Pons (tissue), 1 donor: Measurements from ENCODE around the gene SLC12A9.
"Not testable (repeated sequence)": the region's sequence is repeated elsewhere in the genome, so short reads cannot be mapped to it uniquely, and the experiment has no call there.

Source experiments
- DNase-seq: peaks from one replicate; pipeline ENCODE4 v3.0.0-alpha.2; 2016; ENCODE audit warnings: low spot score

SLC12A9 gene, protein sequence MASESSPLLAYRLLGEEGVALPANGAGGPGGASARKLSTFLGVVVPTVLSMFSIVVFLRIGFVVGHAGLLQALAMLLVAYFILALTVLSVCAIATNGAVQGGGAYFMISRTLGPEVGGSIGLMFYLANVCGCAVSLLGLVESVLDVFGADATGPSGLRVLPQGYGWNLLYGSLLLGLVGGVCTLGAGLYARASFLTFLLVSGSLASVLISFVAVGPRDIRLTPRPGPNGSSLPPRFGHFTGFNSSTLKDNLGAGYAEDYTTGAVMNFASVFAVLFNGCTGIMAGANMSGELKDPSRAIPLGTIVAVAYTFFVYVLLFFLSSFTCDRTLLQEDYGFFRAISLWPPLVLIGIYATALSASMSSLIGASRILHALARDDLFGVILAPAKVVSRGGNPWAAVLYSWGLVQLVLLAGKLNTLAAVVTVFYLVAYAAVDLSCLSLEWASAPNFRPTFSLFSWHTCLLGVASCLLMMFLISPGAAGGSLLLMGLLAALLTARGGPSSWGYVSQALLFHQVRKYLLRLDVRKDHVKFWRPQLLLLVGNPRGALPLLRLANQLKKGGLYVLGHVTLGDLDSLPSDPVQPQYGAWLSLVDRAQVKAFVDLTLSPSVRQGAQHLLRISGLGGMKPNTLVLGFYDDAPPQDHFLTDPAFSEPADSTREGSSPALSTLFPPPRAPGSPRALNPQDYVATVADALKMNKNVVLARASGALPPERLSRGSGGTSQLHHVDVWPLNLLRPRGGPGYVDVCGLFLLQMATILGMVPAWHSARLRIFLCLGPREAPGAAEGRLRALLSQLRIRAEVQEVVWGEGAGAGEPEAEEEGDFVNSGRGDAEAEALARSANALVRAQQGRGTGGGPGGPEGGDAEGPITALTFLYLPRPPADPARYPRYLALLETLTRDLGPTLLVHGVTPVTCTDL

DNA sequence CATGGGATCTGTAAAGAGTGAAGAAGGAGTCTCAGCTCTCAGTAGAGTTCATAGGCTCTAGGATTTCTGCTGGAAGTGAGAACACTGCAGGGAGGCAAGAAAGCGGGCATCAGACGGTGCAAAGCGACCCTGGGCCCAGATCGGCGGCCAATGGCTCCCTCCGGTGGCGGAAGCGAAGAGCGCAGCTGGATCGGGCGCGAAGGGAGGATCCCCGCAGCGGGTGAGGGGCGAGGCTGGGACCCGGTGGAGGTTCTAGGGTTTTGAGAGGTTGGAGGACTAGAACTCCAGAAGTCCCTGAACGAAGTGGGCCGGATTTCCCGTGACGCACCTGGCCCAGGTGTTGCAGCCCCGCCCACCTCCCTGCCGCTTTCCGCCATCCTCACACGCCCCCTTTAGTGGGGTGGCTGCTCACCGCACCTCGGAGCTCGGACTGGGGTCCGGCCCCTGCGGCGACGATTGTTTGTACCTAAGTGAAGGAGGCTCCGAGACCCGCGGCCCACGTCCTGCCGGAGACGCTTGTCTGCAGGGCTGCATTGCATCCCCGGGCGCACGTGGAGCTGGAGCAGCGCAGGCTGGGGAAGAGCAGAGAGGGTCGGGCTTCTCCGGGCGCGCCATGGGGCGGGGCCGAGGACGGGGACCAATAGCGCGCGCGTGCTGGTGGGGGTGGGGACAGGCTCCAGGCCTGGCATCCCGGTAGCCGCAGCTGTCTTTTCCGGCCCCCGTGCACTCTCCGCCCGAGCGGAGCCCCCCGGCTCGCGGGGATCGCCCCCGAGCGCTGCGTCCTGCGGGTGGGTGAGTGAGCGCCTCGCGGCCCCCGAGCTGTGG is at the start of gene SLC12A9:
TSS of gene SLC12A9 (plus strand) at position 666 of the 825 bp plus-strand sequence. CDS start 1,485 bp downstream, outside the sequence.
- DNase-seq = peak; percentile 78

DNA sequence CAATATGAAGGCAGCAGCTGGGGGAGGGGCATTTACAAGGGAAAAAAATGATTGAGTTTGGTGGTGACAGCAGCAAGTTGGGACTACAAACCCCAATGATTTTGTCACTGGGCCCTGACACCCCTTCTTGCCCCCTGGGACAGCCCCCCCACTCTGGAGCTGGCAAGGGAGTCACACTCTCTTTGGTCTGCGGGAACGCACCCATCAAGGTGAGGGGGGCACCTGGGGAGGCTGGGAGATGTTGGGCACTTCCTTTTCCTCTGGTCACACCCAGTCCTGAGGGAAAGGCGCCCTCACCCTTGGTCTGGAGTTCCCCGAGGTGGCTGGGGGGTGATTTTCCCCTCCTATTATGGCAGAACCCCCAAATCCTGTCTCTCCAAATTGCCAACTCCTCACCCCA is 49.6 kb upstream of the SLC12A9 start:
- no peak for DNase-seq

DNA sequence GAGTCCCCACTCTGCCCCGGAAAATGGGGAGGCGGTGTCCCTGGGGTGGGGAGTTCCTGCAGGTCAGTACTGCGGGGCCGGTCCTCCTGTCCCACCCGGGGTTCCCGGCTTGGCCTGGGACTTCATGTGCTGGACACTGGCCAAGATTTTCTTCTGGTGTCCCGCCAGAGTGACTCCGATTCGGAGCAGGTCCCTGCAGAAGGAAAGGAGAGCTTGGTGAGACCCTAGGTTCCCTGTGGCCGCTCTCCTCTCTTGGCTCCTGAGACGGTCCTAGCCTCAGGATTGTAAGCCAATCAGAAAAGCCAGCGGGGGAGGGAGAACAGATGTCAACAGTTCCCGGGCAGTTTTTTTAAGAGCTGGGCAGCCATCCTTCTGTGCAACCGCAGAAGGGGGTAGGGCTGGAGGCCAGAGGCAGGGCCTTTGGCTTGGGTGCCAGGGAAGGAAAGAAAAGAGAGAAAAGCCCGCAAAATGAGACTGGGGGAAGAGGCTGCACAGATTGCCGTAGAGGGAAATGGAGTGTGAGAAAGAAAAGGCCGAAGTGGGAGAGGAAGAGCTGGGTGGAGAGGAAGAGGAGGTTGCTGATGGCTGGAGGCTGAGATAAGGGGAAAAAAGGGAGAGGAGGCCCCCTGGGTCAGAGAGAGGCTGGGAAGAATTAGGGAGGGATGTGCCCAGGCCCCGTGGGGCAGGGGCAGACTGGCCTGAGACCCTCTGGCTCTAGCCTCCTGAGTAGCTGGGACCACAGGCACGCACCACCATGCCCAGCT is 48.9 kb upstream of the SLC12A9 start:
- DNase-seq = peak; percentile 82

DNA sequence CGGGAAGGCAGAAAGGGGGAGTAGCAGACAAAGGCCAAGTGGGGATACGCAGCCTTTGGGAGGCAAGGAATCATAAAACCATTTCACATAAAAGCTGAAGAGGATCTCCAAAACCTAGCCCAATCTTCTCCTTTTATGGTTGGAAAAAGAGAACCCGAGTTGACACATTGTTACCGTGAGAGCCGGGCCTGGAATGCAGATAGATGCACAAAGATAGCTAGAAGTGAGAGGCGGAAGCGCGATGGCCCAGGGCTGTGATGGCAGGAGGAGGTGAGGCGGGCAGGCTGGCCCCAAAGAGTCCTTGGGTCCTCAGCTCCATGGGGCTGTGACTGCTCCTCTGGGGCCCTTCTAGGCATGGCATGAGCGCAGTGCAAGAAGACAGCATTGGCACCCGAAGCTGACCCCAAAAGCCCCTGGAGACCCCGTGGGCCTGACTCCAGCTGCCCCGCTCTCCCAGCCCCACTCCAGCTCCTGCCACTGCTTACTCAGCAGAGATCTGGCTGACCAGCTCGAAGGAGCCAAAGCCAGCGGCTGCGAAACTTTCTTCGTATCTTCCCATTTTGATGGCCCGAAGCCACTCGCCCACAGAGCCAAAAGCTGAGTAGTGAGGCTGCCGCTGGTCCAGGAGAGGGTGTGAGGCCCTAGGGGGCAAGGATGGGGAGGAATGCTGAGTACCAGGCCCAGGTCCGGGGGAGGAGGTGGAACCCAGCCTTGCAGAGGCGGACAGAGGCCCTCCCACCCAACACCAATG is 47.7 kb upstream of the SLC12A9 start:
- no peak for DNase-seq

DNA sequence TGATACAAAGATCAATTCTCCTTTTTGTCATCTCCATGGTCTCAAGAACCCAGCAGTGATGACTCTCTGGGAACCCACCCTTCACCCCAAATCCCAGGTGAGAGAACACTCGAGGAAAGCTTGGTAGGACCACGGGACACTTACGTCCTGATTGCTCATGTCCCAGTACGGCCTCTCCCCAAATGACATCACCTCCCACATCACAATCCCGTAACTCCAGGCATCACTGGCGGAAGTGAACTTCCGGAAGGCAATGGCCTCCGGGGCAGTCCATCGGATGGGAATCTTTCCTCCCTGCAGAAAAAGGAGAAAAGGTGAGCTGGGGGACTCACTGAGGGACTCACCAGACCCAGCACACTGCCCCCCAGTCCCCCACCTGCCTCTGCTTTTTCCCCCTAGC is 46.2 kb upstream of the SLC12A9 start:
- no peak for DNase-seq

DNA sequence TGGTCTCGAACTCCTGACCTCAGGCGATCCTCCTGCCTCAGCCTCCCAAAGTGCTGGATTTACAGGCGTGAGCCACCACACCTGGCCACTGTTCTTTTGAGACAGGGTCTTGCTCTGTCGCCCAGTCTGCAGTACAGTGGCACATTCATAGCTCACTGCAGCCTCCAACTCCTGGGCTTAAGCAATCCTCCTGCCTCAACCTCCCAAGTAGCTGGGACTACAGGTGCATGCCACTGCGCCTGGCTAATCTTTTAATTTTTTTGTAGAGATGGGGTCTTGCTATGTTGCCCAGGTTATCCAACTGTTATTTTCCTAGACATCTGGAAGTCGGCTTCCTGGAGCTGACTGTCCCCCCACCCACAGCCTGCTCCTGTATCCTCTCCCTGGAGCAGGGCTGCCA is 45.6 kb upstream of the SLC12A9 start:
- DNase-seq = not testable (repeated sequence)

DNA sequence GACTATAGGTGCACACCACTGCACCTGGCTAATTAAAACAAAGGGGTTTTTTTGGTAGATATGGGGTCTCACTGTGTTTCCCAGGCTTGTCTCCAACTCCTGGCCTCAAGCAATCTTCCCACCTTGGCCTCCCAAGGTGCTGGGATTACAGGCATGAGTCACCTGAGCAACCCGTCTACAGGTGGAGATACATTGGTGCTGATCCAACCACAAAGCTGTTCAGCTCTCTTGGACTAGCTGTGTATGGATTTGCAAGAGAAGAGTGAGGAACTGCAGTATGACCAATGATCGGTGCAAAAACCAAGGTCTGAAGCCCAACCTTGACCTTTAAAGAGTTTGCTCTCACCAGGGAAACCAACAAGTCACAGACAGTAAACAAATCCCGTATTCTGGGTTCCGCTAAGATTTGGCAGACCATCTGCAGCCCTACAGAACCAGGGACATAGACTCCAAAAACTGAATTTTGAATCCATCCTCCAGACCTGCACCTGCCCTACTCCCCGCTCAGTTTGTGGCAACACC is 44.1 kb upstream of the SLC12A9 start:
- DNase-seq = no peak

DNA sequence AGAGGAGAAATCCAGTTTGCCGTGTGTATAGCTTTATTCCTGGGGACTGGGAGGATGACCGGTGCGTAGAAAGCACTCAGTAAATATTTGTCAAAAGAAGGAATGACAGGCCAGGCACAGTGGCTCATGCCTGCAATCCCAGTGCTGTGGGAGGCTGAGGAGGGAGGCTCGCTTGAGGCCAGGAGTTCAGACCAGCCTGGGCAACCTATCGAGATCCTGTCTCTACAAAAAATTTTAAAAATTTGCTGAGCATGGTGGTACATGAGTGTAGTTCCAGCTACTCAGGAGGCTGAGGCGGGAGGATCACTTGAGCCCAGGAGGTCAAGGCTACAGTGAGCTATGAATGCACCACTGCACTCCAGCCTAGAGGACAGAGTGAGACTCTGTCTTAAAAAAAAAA is 41.0 kb upstream of the SLC12A9 start:
- DNase-seq = no peak

DNA sequence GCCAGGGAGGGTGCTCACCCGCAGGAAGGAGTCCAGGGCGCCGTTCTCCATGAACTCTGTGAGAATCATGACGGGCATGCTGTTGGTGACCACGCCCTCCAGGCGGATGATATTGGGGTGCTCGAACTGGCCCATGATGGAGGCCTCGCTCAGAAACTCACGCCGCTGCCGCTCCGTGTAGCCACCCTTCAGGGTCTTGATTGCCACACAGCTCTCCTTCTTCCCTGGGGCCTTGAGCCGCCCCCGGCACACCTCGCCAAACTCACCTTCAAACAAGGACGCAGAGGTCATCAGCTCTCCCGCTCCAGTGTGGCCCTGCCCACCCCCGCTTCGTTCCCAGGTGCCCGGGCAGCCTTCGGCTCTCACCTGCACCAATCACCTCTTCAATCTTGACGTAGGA is 39.8 kb upstream of the SLC12A9 start:
- no peak for DNase-seq

DNA sequence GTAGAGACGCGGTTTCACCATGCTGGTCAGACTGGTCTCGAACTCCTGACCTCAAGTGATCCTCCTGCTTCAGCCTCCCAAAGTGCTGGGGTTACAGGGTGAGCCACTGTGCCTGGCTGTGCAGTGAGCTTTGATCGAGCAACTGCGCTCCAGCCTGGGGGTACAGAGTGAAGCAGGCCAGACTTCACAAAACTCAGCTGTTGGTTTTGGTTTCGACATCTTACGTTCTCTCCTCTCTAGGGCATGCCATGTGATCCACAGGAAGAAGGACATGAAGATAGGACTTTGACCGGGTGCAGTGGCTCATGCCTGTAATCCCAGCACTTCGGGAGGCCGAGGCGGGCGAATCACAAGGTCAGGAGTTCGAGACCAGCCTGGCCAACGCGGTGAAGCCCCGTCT is 36.0 kb upstream of the SLC12A9 start:
- DNase-seq = not testable (repeated sequence)

DNA sequence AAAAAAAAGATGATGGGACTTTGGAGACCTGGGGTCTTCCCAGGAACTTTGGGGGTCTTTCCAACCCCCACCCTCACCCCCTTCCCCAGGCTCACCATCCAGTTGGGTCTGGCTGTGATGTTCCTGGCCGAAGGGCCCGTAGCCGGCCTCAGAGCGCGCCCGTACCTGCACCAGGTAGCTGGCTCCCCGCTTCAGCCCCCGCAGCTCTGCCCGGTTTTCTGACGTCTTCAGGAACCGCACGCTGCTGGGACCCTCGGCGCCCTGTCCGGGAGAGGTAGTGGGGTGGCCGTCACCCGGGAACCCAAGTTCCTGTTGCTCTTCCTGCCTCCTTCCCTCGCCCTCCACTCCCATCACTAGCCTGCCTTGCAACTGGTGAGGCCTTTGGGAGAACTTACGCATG is 35.4 kb upstream of the SLC12A9 start:
- DNase-seq = no peak

DNA sequence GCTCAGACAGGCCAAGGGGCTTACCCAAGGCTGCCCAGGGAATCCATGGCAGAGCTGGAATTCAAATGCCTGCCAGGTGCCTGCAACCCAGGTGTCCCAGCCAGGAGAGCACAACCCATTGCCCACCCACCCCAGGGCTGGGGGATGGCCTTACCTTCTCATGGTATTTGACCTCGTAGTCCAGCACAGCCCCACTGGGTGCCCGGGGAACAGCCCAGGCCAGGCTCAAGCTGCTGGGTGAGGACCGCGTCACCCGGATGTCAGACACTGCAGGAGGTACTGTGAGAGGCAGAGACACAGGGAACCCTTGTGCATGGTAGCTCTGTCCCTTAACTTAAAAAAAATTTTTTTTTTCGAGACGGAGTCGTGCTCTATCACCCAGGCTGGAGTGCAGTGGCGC is 34.1 kb upstream of the SLC12A9 start:
- no peak for DNase-seq

DNA sequence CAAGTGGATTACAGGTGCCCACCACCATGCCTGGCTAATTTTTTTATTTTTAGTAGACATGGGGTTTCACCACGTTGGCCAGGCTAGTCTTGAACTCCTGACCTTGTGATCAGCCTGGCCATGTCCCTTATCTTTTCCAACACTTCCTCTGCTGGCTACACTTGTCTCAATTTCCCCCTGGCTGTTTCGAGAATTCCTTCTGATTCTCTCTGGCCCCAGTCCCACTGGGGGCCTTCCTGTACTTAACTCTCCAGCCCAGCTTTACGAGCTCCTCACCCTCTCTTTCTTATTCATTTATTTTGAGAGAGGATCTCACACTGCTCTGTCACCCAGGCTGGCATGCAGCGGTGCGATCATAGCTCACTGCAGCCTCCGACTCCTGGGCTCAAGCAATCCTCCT is 33.7 kb upstream of the SLC12A9 start:
- no peak for DNase-seq

DNA sequence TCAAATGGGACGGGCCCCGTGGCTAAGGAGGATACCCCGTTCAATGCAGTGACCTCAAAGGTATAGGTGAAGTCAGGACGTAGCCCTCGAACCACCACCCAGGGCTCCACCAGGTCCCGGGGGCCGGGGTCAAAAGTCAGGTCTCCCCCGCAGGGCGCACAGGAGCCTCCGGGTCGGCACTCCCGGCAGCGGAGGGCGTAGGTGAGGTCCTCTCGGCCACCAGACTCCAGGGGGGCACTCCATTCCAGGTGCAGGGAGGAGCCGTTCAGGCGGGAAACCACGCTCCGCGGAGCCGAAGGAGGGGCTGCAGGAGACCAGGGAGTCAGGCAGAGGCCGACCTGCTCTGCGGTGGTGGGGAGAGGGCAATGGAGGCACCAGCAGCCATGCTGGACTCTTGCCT is 32.9 kb upstream of the SLC12A9 start:
- DNase-seq = no peak

DNA sequence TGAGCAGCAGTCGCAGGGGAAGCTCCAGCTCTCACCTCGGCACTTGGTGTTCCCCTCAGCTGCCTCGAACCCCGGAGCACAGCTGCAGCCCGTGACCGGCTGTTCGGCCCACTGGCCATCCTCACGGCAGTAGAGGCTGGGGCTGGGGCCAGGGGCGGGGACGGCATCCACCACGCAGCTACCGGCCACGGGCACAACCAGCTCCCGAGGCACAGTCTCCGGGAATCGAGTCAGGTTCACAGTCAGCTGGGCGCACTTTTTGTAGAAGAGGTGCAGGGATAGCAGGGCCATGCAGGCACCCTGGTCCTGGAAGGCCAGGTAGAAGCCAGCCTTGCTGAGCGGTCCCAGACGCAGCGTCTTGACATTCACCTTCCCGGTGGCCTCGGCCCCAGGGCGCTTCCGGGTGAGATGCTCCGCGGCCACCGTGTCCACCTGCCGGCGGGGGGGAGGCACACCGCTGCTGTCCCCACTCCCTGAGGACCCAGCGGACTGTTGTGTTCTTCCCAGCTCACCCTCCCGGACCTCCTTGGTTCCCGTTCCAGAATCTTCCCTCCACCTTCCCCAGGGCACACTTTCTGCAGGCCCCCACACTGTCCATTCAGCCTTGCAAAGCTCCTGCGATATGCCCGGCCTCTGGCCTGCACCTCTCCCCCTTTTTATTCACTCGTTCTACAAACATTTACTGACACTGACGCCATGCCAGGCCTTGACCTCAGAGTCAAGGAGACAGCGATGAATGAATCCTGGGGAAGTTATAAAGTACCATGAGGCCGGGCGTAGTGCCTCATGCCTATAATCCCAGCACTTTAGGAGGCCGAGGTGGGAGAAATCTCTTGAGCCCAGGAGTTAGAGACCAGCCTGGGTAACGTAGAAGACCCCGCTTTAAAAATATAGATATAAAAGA is 30.0 kb upstream of the SLC12A9 start:
- DNase-seq = no peak

DNA sequence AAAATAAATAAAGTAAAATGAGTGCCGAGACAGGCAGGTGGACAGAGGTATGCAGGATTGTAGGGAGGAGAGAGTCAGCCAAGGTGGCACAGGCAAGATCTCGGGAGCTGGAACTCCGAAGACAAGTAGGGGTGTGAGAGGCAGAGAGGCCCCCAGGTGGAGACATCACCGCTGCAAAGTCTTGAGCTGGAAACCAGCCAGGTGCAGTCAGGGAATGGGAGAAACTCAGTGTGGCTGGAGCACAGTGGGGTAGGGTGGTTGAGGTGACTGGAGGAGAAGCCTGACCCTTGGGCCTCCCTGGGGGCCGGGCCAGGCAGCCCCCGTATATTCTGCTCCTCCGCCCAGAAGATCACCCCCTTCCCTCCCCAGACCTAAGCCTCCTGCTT is 29.4 kb upstream of the SLC12A9 start:
- DNase-seq = no peak

DNA sequence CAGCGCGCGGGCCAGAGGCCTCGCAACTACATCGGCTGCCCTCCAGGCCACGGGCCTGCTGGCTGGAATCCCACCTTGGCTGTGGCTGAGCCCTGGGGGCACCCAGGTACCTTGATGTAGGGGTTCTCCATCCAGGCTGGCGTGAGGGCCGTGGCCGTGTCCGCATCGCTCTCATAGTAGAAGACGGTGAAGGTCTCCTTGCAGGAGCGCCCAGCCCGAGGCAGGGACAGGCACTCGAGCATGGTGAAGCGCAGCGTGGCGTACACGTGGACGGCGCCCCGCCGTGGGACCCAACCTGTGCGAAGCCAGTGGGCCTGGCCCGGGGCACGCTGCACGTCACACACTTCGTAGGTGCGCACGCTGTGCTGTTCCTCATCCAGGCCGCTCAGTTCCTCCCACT is 29.0 kb upstream of the SLC12A9 start:
- DNase-seq = no peak

DNA sequence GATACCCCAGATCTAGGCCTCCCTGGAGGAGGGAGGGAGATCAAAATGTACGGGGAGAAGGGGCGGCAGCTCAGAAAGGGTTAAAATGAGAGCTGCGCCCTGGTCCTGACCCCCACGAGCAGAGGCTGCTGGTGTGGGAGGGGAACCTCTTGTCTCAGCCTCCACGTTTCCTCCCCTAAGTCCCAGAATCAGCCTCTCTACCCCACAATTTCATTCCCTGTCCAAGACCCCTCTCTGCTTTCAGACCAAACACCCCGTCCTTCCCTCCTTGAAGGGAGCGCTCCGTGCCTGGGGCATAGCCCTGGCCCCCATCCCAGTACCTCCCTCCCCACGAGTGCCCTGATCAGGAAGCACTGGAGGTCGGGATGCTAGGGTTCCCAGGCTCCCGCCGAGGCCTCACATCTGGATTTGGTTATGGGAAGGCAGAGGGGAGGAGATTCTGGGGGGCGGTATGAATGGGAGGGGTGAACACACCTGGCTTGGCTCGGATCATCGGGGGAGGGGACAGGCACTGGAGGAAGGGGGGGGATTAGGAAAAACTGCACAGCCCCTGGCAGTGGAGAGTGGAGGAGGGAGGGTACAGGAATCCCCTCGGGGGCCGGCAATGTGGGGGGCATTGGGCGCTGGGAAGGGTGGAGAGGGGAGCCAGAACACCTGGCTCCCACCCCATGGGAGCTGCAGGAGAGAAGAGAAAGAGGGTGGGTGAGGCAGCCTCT is 27.9 kb upstream of the SLC12A9 start:
- no peak for DNase-seq

DNA sequence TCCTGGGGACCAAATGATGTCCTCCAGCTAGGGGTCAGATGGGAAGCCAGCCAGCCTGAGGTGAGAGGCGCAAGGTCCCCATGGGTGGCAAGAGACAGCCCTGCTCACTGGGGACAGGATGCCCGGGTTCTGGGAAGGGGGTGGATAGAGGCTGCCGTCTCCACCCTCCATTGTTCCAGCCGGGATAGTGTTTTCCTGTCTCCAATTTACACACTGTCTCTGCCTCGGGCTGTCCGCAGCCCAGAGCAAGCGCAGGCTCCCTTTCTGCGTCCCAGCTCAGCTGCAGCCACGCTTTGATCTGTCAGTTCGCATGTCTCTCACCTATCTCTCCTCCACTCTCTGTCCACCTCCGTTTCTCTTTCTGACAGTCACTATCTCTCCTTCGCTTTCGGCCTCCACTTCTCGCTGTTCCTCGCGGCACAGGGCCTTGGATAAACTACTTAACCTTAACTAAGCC is 27.3 kb upstream of the SLC12A9 start:
- DNase-seq = no peak
